ENCODE measurements around the gene PRMT7. TPM values are rescaled to one million over a fixed set of nuclear protein-coding genes. Genes with fewer than 3 reads are reported as not detected.
A peak's percentile ranks its signal among the peaks of the same experiment; 100 is the strongest.

Gene PRMT7
- total RNA-seq, 1 experiment from 2014 or later: 44.6 TPM

GRCh38 chr16:68279726-68280558 is 30.9 kb upstream of the PRMT7 start:
- H3K4me1 ChIP-seq (ENCODE audit: low read length): peaks cover 74% of the 10 kb centered on the region
- H3K4me3 ChIP-seq (ENCODE audit: low read length): no peak overlapping the region

GRCh38 chr16:68281368-68282063 is 29.3 kb upstream of the PRMT7 start:
- Histone ChIP-seq H3K4me1 (ENCODE audit: low read length) (peaks cover 75% of the 10 kb centered on the region), H4K20me1 (ENCODE audit: insufficient read depth, low read depth, low read length) (peaks cover 3% of the 10 kb centered on the region; the same call in 1 of the 2 replicates), H2AFZ (ENCODE audit: low read length) (no peak overlapping the region), H3K9me2 (replicated peaks; ENCODE audit: insufficient read depth, low read length) (no peaks in the 10 kb centered on the region), H3K4me3 (ENCODE audit: low read length) (no peak overlapping the region), H3K9me3 (ENCODE audit: low read length) (no peaks in the 10 kb centered on the region), H3K27me3 (ENCODE audit: low read length) (no peaks in the 10 kb centered on the region), H3K36me3 (ENCODE audit: insufficient read depth, low read length) (peaks cover 3% of the 10 kb centered on the region; the same call in 1 of the 2 replicates), H3K79me2 (ENCODE audit: low read length) (peaks cover 61% of the 10 kb centered on the region), H3K9ac (ENCODE audit: low read length) (no peak overlapping the region), H3K27ac (ENCODE audit: low read length) (peak overlapping the region; percentile 98), H3K4me2 (ENCODE audit: low read depth, low read length, poor library complexity, severe bottlenecking) (peak overlapping the region; percentile 85)
- no peak for DNase-seq

More at GRCh38 chr16:68279726-68280558, 30.9 kb upstream of the PRMT7 start:
- no peak overlapping the region for H2AFZ ChIP-seq (ENCODE audit: low read length)
- H3K9me3 ChIP-seq (ENCODE audit: low read length): no peaks in the 10 kb centered on the region
- no peaks in the 10 kb centered on the region for H3K27me3 ChIP-seq (ENCODE audit: low read length)
- peaks cover 12% of the 10 kb centered on the region for H3K36me3 ChIP-seq (ENCODE audit: insufficient read depth, low read length)
- peaks cover 2% of the 10 kb centered on the region; the same call in 1 of the 2 replicates for H4K20me1 ChIP-seq (ENCODE audit: insufficient read depth, low read depth, low read length)
- peak overlapping the region; percentile 35 for H3K9ac ChIP-seq (ENCODE audit: low read length)
- H3K4me2 ChIP-seq (ENCODE audit: low read depth, low read length, poor library complexity, severe bottlenecking): peak overlapping the region; percentile 31
- peak overlapping the region; percentile 98 for H3K27ac ChIP-seq (ENCODE audit: low read length)
- DNase-seq: no peak
- no peaks in the 10 kb centered on the region for H3K9me2 ChIP-seq (replicated peaks; ENCODE audit: insufficient read depth, low read length)
- H3K79me2 ChIP-seq (ENCODE audit: low read length): peaks cover 58% of the 10 kb centered on the region

GRCh38 chr16:68282064-68282452 is 28.8 kb upstream of the PRMT7 start:
- Histone ChIP-seq H2AFZ (ENCODE audit: low read length) (no peak overlapping the region), H3K36me3 (ENCODE audit: insufficient read depth, low read length) (peaks cover 4% of the 10 kb centered on the region), H3K9ac (ENCODE audit: low read length) (no peak overlapping the region), H3K9me2 (replicated peaks; ENCODE audit: insufficient read depth, low read length) (no peaks in the 10 kb centered on the region), H4K20me1 (ENCODE audit: insufficient read depth, low read depth, low read length) (peaks cover 3% of the 10 kb centered on the region; the same call in 1 of the 2 replicates), H3K27ac (ENCODE audit: low read length) (peak overlapping the region; percentile 98), H3K79me2 (ENCODE audit: low read length) (peaks cover 60% of the 10 kb centered on the region), H3K4me1 (ENCODE audit: low read length) (peaks cover 80% of the 10 kb centered on the region), H3K27me3 (ENCODE audit: low read length) (no peaks in the 10 kb centered on the region), H3K4me3 (ENCODE audit: low read length) (no peak overlapping the region), H3K4me2 (ENCODE audit: low read depth, low read length, poor library complexity, severe bottlenecking) (peak overlapping the region; percentile 85), H3K9me3 (ENCODE audit: low read length) (no peaks in the 10 kb centered on the region)
- DNase-seq: no peak

- Histone ChIP-seq H4K20me1 (ENCODE audit: insufficient read depth, low read depth, low read length) (peaks cover 8% of the 10 kb centered on the region; the same call in 1 of the 2 replicates), H3K9ac (ENCODE audit: low read length) (peak overlapping the region; percentile 72), H3K4me1 (ENCODE audit: low read length) (peaks cover 93% of the 10 kb centered on the region), H3K79me2 (ENCODE audit: low read length) (peaks cover 65% of the 10 kb centered on the region), H3K27ac (ENCODE audit: low read length) (peak overlapping the region; percentile 98), H2AFZ (ENCODE audit: low read length) (no peak overlapping the region), H3K9me2 (replicated peaks; ENCODE audit: insufficient read depth, low read length) (no peaks in the 10 kb centered on the region), H3K4me3 (ENCODE audit: low read length) (peak overlapping the region; percentile 58), H3K27me3 (ENCODE audit: low read length) (no peaks in the 10 kb centered on the region), H3K36me3 (ENCODE audit: insufficient read depth, low read length) (peaks cover 14% of the 10 kb centered on the region), H3K9me3 (ENCODE audit: low read length) (no peaks in the 10 kb centered on the region), H3K4me2 (ENCODE audit: low read depth, low read length, poor library complexity, severe bottlenecking) (peak overlapping the region; percentile 85)
- peak; percentile 65 for DNase-seq
Measured at GRCh38 chr16:68283346-68283745, 27.5 kb upstream of the PRMT7 start.

GRCh38 chr16:68283801-68284598 is 26.8 kb upstream of the PRMT7 start:
- Histone ChIP-seq H3K27me3 (ENCODE audit: low read length) (no peaks in the 10 kb centered on the region), H4K20me1 (ENCODE audit: insufficient read depth, low read depth, low read length) (peaks cover 8% of the 10 kb centered on the region; the same call in 1 of the 2 replicates), H3K9me3 (ENCODE audit: low read length) (no peaks in the 10 kb centered on the region), H3K4me1 (ENCODE audit: low read length) (peaks cover 99% of the 10 kb centered on the region), H3K4me2 (ENCODE audit: low read depth, low read length, poor library complexity, severe bottlenecking) (peak overlapping the region; percentile 85), H3K36me3 (ENCODE audit: insufficient read depth, low read length) (peaks cover 14% of the 10 kb centered on the region), H3K4me3 (ENCODE audit: low read length) (peak overlapping the region; percentile 58), H3K9me2 (replicated peaks; ENCODE audit: insufficient read depth, low read length) (no peaks in the 10 kb centered on the region), H2AFZ (ENCODE audit: low read length) (no peak overlapping the region), H3K79me2 (ENCODE audit: low read length) (peaks cover 64% of the 10 kb centered on the region), H3K27ac (ENCODE audit: low read length) (peak overlapping the region; percentile 98), H3K9ac (ENCODE audit: low read length) (peak overlapping the region; percentile 72)
- DNase-seq: peak; percentile 86

- Histone ChIP-seq H3K27ac (ENCODE audit: low read length) (peak overlapping the region; percentile 98), H2AFZ (ENCODE audit: low read length) (no peak overlapping the region), H3K9ac (ENCODE audit: low read length) (peak overlapping the region; percentile 72), H3K4me1 (ENCODE audit: low read length) (peaks cover 99% of the 10 kb centered on the region), H3K36me3 (ENCODE audit: insufficient read depth, low read length) (peaks cover 14% of the 10 kb centered on the region), H4K20me1 (ENCODE audit: insufficient read depth, low read depth, low read length) (peaks cover 8% of the 10 kb centered on the region; the same call in 1 of the 2 replicates), H3K27me3 (ENCODE audit: low read length) (no peaks in the 10 kb centered on the region), H3K4me2 (ENCODE audit: low read depth, low read length, poor library complexity, severe bottlenecking) (peak overlapping the region; percentile 85), H3K79me2 (ENCODE audit: low read length) (peaks cover 56% of the 10 kb centered on the region), H3K4me3 (ENCODE audit: low read length) (peak overlapping the region; percentile 58), H3K9me3 (ENCODE audit: low read length) (no peaks in the 10 kb centered on the region), H3K9me2 (replicated peaks; ENCODE audit: insufficient read depth, low read length) (no peaks in the 10 kb centered on the region)
- DNase-seq: peak; percentile 83
Measured at GRCh38 chr16:68284847-68285246, 26.0 kb upstream of the PRMT7 start.

GRCh38 chr16:68285683-68286082 is 25.1 kb upstream of the PRMT7 start:
- H3K27ac ChIP-seq (ENCODE audit: low read length): peak overlapping the region; percentile 98
- peak overlapping the region; percentile 72; the same call in 1 of the 2 replicates for H3K9ac ChIP-seq (ENCODE audit: low read length)
- H3K4me2 ChIP-seq (ENCODE audit: low read depth, low read length, poor library complexity, severe bottlenecking): peak overlapping the region; percentile 85
- no peak overlapping the region for H3K4me3 ChIP-seq (ENCODE audit: low read length)
- peaks cover 17% of the 10 kb centered on the region for H3K36me3 ChIP-seq (ENCODE audit: insufficient read depth, low read length)
- no peak overlapping the region for H2AFZ ChIP-seq (ENCODE audit: low read length)
- peaks cover 8% of the 10 kb centered on the region; the same call in 1 of the 2 replicates for H4K20me1 ChIP-seq (ENCODE audit: insufficient read depth, low read depth, low read length)
- DNase-seq: no peak
- H3K9me2 ChIP-seq (replicated peaks; ENCODE audit: insufficient read depth, low read length): no peaks in the 10 kb centered on the region
- no peaks in the 10 kb centered on the region for H3K9me3 ChIP-seq (ENCODE audit: low read length)
- H3K27me3 ChIP-seq (ENCODE audit: low read length): no peaks in the 10 kb centered on the region
- H3K79me2 ChIP-seq (ENCODE audit: low read length): peaks cover 55% of the 10 kb centered on the region
- H3K4me1 ChIP-seq (ENCODE audit: low read length): peaks cover 100% of the 10 kb centered on the region
